Transverse colon (tissue), 3 donors: Measurements from ENCODE around the gene CACNA1I.

Source experiments
- CTCF ChIP-seq, 5 experiments: fragments of 200-600 bp in 3 of 5; fragments of 450-650 bp in 2 of 5; sonication (generic) in 3 of 5; IDR thresholded peaks; 1 replicate in 2 of 5; 2 replicates in 3 of 5; pipeline ENCODE4 v1.5.1; 2016 to 2017; ENCODE audit warnings: antibody characterized with exemption in 5 of 5, inconsistent platforms in 3 of 5, mild to moderate bottlenecking in 2 of 5, moderate library complexity in 1 of 5
- EP300 ChIP-seq: sonication (generic); formaldehyde crosslinking; IDR thresholded peaks from one replicate; pipeline ENCODE4 v1.6.1; 2017; ENCODE audit warnings: antibody characterized with exemption, low read depth

DNA sequence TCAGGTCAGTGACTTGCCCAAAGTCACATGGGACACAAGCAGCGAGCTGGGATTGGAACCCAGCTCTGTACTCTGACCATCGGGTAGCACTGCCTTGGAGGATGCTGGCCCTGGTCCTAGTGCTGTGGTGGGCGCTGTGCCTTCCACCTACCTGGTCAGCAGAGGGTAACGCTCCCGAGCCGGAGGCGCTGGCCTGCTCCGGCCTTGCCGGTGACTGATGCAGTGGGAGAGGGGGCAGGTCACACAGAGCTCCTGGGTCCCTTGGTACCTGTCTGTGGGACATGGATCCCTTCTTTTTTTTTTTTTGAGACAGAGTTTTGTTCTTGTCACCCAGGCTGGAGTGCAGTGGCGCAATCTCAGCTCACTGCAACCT is 43.0 kb downstream of the CACNA1I start:
- TF ChIP-seq EP300 (no peak), CTCF (IDR thresholded peaks at IDR 0.05) (no peak)
